ENCODE results near the gene DPEP1. TPM values are rescaled to one million over a fixed set of nuclear protein-coding genes. Genes with fewer than 3 reads are reported as not detected.
A peak's percentile ranks its signal among the peaks of the same experiment; 100 is the strongest.

DPEP1 gene
- total RNA-seq, 1 donor from 2014 or later = not detected

DNA sequence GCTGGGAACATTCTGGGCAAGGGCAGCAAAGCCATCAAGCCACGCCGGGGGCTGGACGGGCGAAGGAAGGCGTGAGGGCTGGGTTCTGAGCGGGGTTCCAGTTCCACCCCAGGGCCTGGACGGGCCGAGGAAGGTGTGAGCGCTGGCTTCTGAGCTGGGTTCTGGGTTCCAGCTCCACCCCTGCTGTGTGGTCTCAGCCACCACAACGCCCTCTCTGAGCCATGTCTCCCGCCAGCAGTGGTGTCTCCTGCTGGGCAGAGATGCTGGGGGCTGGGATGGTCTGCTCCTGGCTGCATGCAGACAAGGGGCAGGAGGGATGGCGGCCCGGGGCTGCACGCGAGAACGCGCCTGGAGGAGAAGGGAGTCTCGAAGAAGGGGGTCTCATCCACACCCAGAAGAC is 41.8 kb upstream of the DPEP1 start:
- Histone ChIP-seq H3K27me3 (ENCODE audit: control insufficient read depth in 3 of 3, insufficient read depth in 3 of 3, low read length in 3 of 3) (peaks cover 46 to 69% (median 63%) of the 10 kb centered on the region in 3 donors), H3K9ac (ENCODE audit: low read depth in 1 of 3, low read length in 3 of 3) (no peak overlapping the region), H3K4me1 (ENCODE audit: control insufficient read depth in 3 of 3, insufficient read depth in 3 of 3, low read length in 3 of 3) (peaks cover 5 to 7% (median 5%) of the 10 kb centered on the region in 3 donors), H3K27ac (ENCODE audit: low read depth, low read length) (no peak overlapping the region), H3K36me3 (ENCODE audit: control insufficient read depth in 3 of 3, insufficient read depth in 3 of 3, low read length in 3 of 3) (no peaks in the 10 kb centered on the region), H3K4me3 (ENCODE audit: low read length in 3 of 3) (no peak overlapping the region), H3K9me3 (ENCODE audit: control insufficient read depth in 3 of 3, low read length in 3 of 3) (no peaks in the 10 kb centered on the region)

DNA sequence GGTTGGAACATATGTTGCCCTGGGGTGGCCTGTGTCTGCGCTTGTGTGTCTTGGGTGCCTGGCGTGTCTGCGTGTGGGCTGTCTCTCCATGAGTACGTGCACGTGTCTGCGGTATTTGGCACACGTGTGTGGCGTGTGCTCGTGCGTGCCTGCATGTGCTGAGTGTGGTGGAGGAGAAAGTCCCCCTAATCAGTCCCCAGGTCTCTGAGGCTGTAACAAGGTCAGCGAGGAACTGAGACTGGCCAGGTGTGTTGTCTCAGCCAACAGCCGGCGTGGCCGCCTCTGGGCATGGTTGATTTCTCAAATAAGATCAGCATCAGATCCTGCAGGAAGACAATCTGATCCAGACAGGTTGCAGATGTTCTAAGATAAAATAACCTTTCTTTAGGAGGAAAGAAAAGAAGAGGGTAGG is 41.4 kb upstream of the DPEP1 start:
- Histone ChIP-seq H3K9ac (ENCODE audit: low read depth in 1 of 3, low read length in 3 of 3) (no peak overlapping the region), H3K36me3 (ENCODE audit: control insufficient read depth in 3 of 3, insufficient read depth in 3 of 3, low read length in 3 of 3) (no peaks in the 10 kb centered on the region), H3K9me3 (ENCODE audit: control insufficient read depth in 3 of 3, low read length in 3 of 3) (no peaks in the 10 kb centered on the region), H3K27ac (ENCODE audit: low read depth, low read length) (no peak overlapping the region), H3K4me1 (ENCODE audit: control insufficient read depth in 3 of 3, insufficient read depth in 3 of 3, low read length in 3 of 3) (peaks cover 5 to 7% (median 5%) of the 10 kb centered on the region in 3 donors), H3K27me3 (ENCODE audit: control insufficient read depth in 3 of 3, insufficient read depth in 3 of 3, low read length in 3 of 3) (peaks cover 49 to 73% (median 65%) of the 10 kb centered on the region in 3 donors), H3K4me3 (ENCODE audit: low read length in 3 of 3) (no peak overlapping the region)

DNA sequence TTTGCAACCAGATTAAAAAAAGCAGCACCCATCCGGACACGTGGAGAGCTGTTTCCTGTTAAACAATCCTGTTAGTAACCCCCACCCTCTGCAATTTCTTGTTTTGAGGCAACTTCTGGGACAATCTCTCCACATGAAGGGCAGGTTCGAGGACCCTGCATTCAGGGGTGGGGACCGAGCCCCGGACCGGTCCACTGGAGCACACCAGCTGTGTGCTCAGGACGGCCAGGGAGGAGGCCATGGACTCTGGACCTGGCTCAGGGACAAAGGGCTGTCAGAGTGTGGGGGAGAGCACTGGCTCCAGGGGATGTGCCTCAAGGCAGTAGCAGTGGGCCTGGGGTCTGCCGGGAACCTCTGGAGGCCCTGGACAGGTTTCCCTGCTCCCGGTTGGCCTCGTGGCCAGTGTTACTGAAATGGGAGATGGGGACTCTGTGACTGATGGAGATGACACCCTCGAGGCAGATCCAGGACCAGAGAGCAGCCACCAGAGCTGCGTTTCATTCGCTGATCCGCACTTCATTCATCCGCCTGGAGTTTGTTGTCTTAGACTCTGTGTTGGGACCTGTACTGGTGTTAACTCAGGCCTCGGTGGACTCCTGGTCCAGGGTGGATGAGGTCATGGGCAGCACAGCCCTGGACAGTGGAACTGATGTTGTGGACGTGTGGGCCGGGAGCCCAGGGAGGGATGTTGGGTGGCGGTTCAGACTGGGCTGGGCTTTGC is 40.8 kb upstream of the DPEP1 start:
- no peaks in the 10 kb centered on the region for H3K9me3 ChIP-seq (ENCODE audit: control insufficient read depth in 3 of 3, low read length in 3 of 3)
- H3K27me3 ChIP-seq (ENCODE audit: control insufficient read depth in 3 of 3, insufficient read depth in 3 of 3, low read length in 3 of 3) = peaks cover 55 to 79% (median 71%) of the 10 kb centered on the region in 3 donors
- H3K27ac ChIP-seq (ENCODE audit: low read depth, low read length) = no peak overlapping the region
- H3K4me3 ChIP-seq (ENCODE audit: low read length in 3 of 3) = no peak overlapping the region
- no peak overlapping the region for H3K9ac ChIP-seq (ENCODE audit: low read depth in 1 of 3, low read length in 3 of 3)
- peaks cover 5 to 7% (median 5%) of the 10 kb centered on the region in 3 donors for H3K4me1 ChIP-seq (ENCODE audit: control insufficient read depth in 3 of 3, insufficient read depth in 3 of 3, low read length in 3 of 3)
- H3K36me3 ChIP-seq (ENCODE audit: control insufficient read depth in 3 of 3, insufficient read depth in 3 of 3, low read length in 3 of 3) = no peaks in the 10 kb centered on the region

DNA sequence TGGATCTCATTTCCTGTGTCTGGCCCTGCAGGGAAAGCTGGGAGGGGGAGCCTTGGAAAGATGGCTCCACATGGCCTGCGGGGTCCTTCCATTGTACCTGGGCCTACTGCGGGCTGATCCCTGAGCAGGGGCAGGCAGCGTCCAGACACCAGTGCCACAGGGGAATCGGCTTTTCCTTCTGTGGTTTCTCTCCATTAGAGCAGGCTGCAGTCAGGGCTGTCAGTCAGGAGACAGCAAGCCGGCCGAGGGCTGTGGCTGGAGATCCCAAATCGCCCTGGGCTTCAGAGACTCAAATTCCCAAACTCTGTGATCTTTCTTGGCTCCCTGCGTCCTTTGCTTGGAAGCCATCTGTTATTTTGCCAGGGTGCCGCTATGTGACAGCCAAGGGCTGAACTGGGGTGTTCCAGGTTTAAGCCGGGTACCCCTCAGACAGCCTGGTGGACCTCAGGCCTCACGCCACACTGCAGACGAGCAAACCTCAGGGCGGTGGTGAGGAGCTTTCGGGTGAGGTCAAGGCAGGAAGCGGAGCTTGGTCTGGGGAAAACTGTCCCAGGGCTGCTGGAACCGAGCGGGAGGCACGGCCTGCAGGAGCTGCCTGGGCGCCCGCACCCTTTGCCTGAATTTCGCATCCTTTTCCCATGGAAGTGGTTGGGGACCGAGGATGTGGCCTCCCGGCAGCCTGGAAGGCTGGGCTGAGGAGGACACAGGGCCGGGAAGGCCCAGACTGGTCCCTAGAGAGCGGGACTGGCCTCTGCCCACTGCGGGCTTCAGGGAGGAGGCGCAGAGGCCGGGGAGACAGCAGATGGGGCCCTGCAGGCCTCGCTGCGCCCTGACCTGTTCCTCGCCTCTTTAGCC is 39.4 kb upstream of the DPEP1 start:
- no peak overlapping the region for H3K4me3 ChIP-seq (ENCODE audit: low read length in 3 of 3)

DNA sequence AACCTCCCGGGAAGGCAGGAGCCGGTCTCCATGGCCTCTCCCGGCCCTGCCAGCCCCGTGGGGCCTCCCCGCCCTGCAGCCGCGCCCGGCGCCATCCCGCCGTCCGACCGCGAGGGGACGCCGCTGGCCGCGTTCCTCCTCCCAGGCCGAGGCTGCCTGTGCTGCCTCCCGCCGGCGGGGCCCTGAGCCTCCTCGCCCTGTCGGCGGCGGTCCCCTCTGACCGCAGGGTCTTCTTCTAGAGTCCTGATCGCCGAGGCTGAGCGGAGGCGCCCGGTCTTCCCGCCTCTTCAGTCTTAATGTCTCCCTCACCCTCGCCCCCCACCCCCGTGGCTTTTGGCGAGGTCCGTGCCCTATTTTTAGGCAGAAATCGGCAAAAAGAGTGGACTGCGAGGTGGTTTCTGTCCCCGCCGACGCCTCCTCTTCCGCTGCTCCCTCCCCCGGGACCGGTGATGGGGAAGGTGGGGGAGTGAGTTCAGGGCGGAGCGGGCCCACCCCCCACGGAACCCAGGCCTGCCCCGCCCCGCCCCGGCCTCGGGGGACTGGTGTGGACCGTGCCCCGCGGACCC is 38.7 kb upstream of the DPEP1 start:
- peak overlapping the region in 1 of 3 donors; percentile 45 for H3K9ac ChIP-seq (ENCODE audit: low read depth in 1 of 3, low read length in 3 of 3)
- H3K36me3 ChIP-seq (ENCODE audit: control insufficient read depth in 3 of 3, insufficient read depth in 3 of 3, low read length in 3 of 3) = no peaks in the 10 kb centered on the region
- no peak overlapping the region for H3K4me3 ChIP-seq (ENCODE audit: low read length in 3 of 3)
- no peaks in the 10 kb centered on the region for H3K9me3 ChIP-seq (ENCODE audit: control insufficient read depth in 3 of 3, low read length in 3 of 3)
- H3K4me1 ChIP-seq (ENCODE audit: control insufficient read depth in 3 of 3, insufficient read depth in 3 of 3, low read length in 3 of 3) = peaks cover 5 to 7% (median 5%) of the 10 kb centered on the region in 3 donors
- H3K27me3 ChIP-seq (ENCODE audit: control insufficient read depth in 3 of 3, insufficient read depth in 3 of 3, low read length in 3 of 3) = peaks cover 51 to 69% (median 64%) of the 10 kb centered on the region in 3 donors
- no peak overlapping the region for H3K27ac ChIP-seq (ENCODE audit: low read depth, low read length)

More for the DNA sequence above, 39.4 kb upstream of the DPEP1 start:
- Histone ChIP-seq H3K27ac (ENCODE audit: low read depth, low read length) (no peak overlapping the region), H3K9ac (ENCODE audit: low read depth in 1 of 3, low read length in 3 of 3) (peak overlapping the region in 1 of 3 donors; percentile 45), H3K36me3 (ENCODE audit: control insufficient read depth in 3 of 3, insufficient read depth in 3 of 3, low read length in 3 of 3) (no peaks in the 10 kb centered on the region), H3K9me3 (ENCODE audit: control insufficient read depth in 3 of 3, low read length in 3 of 3) (no peaks in the 10 kb centered on the region), H3K27me3 (ENCODE audit: control insufficient read depth in 3 of 3, insufficient read depth in 3 of 3, low read length in 3 of 3) (peaks cover 55 to 76% (median 71%) of the 10 kb centered on the region in 3 donors), H3K4me1 (ENCODE audit: control insufficient read depth in 3 of 3, insufficient read depth in 3 of 3, low read length in 3 of 3) (peaks cover 5 to 7% (median 5%) of the 10 kb centered on the region in 3 donors)

DNA sequence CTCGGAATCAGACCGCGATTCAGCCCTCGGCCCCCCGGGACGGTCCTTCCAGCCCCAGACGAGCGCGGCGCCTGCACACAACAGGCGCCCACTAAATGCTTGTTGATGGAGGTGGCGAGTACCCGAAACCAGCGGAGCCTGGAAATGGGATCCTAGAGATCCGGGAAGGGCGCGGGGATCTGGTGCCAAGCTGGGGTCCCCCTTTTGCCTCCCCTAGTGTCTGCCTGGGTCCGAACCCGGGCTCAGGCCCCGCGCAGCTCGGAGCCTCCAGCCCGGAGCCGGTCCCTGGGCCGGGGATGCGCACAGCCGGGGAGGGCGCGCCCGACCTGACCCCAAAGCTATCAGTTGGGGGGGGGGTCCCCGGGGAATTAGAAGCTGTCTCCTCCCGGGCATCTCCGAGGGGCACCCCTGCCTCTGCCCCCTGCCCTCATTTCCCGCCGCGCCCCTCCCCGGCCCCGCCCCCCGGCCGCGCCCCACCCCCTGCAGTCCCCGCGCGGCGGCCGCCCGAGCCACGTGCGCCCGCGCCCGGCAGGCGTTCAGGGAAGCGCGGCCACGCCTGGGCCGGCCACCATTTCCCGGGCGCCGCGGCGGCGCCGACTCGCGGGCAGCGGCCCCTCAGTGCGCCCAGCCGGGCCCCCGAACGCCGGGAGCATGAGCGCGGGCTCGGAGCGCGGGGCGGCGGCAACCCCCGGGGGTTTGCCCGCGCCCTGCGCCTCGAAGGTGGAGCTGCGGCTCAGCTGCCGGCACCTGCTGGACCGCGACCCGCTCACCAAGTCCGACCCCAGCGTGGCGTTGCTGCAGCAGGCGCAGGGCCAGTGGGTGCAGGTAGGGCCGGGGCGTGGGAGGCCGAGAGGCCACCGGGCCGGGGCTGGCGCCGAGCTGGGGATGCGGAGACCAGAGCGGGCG is 37.9 kb upstream of the DPEP1 start, which contains the start of gene CPNE7:
CPNE7 (plus strand) TSS at position 512 of the 906 bp plus-strand sequence; CDS start at position 652, 140 bp downstream.
- Histone ChIP-seq H3K27me3 (ENCODE audit: control insufficient read depth in 3 of 3, insufficient read depth in 3 of 3, low read length in 3 of 3) (peaks cover 44 to 62% (median 57%) of the 10 kb centered on the region in 3 donors), H3K36me3 (ENCODE audit: control insufficient read depth in 3 of 3, insufficient read depth in 3 of 3, low read length in 3 of 3) (no peaks in the 10 kb centered on the region), H3K4me3 (ENCODE audit: low read length in 3 of 3) (no peak within 1 kb of the TSS), H3K9me3 (ENCODE audit: control insufficient read depth in 3 of 3, low read length in 3 of 3) (no peaks in the 10 kb centered on the region), H3K27ac (ENCODE audit: low read depth, low read length) (no peak within 1 kb of the TSS), H3K4me1 (ENCODE audit: control insufficient read depth in 3 of 3, insufficient read depth in 3 of 3, low read length in 3 of 3) (peaks cover 5 to 7% (median 5%) of the 10 kb centered on the region in 3 donors), H3K9ac (ENCODE audit: low read depth in 1 of 3, low read length in 3 of 3) (peak within 1 kb of the TSS in 1 of 3 donors; percentile 45)

DNA sequence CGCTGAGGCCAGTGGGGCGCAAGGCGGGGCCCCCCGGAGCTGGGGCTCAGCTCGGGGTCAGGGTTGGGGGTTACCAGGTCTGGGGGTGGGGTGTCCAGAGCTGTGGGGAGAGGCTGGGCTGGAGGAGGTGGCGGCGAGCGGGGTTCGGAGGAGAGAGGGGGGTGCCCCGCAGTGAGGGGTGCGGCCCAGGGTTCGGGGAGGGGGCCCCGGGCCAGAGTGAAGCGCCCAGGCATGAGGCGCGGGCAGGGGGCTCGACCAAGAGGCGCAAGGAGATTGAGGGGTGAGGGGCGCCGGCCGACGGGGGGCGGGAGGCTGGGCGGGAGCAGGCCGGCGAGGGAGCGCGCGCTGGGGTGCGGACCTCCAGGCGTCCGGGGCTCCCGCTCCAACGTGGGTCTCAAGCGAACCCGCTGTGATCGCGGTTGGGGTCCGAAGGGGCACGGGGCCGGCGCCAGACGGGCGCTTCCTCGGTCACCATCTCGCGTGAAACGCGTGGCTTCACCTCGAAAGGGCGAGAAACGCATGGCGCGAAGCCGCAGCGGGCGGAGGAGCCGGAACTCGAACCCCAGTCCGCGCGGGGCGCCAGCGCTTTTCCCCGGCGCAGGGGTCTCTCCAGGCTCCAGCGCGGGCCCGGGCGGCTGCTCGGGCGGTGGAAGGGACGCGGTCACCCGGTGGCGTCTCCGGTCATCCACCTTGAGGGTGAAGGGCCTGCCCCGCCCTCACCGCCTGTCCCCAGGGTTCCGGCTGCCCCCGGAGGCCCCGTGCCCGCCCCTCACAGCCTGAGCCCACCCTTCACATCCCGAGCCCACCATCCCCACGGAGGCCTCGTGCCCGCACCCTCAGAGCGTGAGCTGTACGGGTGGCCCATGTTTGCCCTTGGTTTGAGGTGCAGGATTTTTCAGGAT is 37.0 kb upstream of the DPEP1 start:
- H3K9me3 ChIP-seq (ENCODE audit: control insufficient read depth in 3 of 3, low read length in 3 of 3) = peaks cover 0 to 3% (median 0%) of the 10 kb centered on the region in 3 donors
- H3K27ac ChIP-seq (ENCODE audit: low read depth, low read length) = no peak overlapping the region
- H3K9ac ChIP-seq (ENCODE audit: low read depth in 1 of 3, low read length in 3 of 3) = no peak overlapping the region
- peaks cover 40 to 59% (median 52%) of the 10 kb centered on the region in 3 donors for H3K27me3 ChIP-seq (ENCODE audit: control insufficient read depth in 3 of 3, insufficient read depth in 3 of 3, low read length in 3 of 3)
- H3K36me3 ChIP-seq (ENCODE audit: control insufficient read depth in 3 of 3, insufficient read depth in 3 of 3, low read length in 3 of 3) = no peaks in the 10 kb centered on the region
- H3K4me1 ChIP-seq (ENCODE audit: control insufficient read depth in 3 of 3, insufficient read depth in 3 of 3, low read length in 3 of 3) = peaks cover 5 to 7% (median 5%) of the 10 kb centered on the region in 3 donors
- no peak overlapping the region for H3K4me3 ChIP-seq (ENCODE audit: low read length in 3 of 3)

DNA sequence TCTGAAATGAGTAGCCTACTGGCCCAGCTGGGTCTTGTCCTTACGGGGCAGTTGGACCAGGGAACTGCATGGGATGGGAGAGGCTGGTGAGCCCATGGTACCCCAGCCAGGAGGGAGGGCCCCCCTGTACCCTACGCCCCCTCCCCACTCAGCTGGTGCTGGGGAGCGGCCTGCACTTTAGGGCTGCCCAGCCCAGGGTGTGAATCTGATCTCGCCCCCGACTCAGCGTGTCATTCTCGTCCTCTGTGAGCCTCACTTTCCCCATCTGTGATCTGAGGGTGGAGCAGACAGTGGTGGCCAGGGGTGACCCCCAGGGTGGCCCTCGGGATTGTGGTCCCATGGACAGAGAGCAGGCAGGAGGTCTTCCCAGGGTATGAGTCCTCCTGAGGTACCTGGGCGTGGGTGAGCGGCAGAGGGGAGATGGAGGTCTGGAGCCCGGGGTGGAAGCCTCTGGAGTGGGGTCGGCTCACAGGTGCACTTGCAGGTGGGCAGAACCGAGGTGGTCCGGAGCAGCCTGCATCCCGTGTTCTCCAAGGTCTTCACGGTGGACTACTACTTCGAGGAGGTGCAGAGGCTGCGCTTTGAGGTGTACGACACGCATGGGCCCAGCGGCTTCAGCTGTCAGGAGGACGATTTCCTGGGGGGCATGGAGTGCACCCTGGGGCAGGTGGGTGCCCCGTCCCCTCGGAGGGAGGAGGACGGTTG is 36.2 kb upstream of the DPEP1 start:
- no peak overlapping the region for H3K9ac ChIP-seq (ENCODE audit: low read depth in 1 of 3, low read length in 3 of 3)
- peaks cover 0 to 3% (median 0%) of the 10 kb centered on the region in 3 donors for H3K9me3 ChIP-seq (ENCODE audit: control insufficient read depth in 3 of 3, low read length in 3 of 3)
- peaks cover 32 to 51% (median 45%) of the 10 kb centered on the region in 3 donors for H3K27me3 ChIP-seq (ENCODE audit: control insufficient read depth in 3 of 3, insufficient read depth in 3 of 3, low read length in 3 of 3)
- no peak overlapping the region for H3K4me3 ChIP-seq (ENCODE audit: low read length in 3 of 3)
- H3K36me3 ChIP-seq (ENCODE audit: control insufficient read depth in 3 of 3, insufficient read depth in 3 of 3, low read length in 3 of 3) = no peaks in the 10 kb centered on the region
- H3K4me1 ChIP-seq (ENCODE audit: control insufficient read depth in 3 of 3, insufficient read depth in 3 of 3, low read length in 3 of 3) = peaks cover 5 to 7% (median 7%) of the 10 kb centered on the region in 3 donors
- no peak overlapping the region for H3K27ac ChIP-seq (ENCODE audit: low read depth, low read length)

All from skeletal muscle tissue (tissue), 4 donors.